ENCODE data around the gene CRLF2.

DNA sequence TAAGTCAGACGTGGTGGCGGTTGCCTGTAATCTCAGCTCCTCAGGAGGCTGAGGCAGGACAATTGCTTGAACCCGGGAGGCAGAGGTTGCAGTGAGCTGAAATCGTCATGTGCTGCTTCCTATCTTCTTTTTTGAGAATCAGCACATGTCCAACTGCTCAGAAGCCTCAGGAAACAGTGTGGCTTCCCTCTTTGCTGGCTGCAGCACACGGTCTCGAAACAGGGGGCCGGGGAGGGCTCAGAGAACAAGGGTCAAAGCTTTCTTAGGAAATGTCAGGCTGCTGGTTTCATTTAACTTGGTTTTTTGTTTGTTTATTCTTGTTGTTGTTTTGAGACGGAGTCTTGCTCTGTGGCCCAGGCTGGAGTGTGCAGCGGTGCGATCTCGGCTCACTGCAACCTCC, 31.3 kb downstream of the CRLF2 start:
- no peak for TF ChIP-seq POLR2A (IDR thresholded peaks at IDR 0.05)
- TF ChIP-seq, protein P1, sequence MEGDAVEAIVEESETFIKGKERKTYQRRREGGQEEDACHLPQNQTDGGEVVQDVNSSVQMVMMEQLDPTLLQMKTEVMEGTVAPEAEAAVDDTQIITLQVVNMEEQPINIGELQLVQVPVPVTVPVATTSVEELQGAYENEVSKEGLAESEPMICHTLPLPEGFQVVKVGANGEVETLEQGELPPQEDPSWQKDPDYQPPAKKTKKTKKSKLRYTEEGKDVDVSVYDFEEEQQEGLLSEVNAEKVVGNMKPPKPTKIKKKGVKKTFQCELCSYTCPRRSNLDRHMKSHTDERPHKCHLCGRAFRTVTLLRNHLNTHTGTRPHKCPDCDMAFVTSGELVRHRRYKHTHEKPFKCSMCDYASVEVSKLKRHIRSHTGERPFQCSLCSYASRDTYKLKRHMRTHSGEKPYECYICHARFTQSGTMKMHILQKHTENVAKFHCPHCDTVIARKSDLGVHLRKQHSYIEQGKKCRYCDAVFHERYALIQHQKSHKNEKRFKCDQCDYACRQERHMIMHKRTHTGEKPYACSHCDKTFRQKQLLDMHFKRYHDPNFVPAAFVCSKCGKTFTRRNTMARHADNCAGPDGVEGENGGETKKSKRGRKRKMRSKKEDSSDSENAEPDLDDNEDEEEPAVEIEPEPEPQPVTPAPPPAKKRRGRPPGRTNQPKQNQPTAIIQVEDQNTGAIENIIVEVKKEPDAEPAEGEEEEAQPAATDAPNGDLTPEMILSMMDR (IDR thresholded peaks at IDR 0.05), result no peak

Data from esophagus squamous epithelium (tissue), 4 donors.